GM12801 (cell line): ENCODE data around the gene PMCH.

ENCODE experiments used
- TF ChIP-seq, protein P1 (sequence below): IDR thresholded peaks from one replicate; pipeline ENCODE4 v1.5.1; 2011; ENCODE audit warnings: control low read depth; ENCODE audit not compliant: insufficient read length; ENCODE audit errors: extremely low read depth

PMCH gene

DNA sequence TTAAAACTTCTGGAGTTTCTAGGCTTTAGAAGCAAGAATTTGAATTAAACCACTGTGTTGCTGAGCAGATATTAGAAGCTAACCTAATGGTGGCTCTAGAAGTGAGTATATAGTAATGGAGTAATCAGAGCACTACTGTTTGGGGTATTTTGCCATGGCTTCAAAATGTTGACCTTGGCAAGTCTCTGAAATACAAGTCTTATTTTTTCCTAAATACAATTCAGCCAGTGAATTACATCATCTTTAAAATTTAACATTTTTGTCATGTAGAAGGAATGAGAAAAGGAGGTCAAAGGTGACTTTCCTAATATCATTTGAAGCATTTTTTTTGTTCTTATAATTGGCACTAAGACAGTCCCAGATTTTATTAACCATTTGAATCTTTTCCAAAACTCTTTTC lies 25.2 kb downstream of the PMCH start:
- TF ChIP-seq, protein P1, sequence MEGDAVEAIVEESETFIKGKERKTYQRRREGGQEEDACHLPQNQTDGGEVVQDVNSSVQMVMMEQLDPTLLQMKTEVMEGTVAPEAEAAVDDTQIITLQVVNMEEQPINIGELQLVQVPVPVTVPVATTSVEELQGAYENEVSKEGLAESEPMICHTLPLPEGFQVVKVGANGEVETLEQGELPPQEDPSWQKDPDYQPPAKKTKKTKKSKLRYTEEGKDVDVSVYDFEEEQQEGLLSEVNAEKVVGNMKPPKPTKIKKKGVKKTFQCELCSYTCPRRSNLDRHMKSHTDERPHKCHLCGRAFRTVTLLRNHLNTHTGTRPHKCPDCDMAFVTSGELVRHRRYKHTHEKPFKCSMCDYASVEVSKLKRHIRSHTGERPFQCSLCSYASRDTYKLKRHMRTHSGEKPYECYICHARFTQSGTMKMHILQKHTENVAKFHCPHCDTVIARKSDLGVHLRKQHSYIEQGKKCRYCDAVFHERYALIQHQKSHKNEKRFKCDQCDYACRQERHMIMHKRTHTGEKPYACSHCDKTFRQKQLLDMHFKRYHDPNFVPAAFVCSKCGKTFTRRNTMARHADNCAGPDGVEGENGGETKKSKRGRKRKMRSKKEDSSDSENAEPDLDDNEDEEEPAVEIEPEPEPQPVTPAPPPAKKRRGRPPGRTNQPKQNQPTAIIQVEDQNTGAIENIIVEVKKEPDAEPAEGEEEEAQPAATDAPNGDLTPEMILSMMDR: no peak

DNA sequence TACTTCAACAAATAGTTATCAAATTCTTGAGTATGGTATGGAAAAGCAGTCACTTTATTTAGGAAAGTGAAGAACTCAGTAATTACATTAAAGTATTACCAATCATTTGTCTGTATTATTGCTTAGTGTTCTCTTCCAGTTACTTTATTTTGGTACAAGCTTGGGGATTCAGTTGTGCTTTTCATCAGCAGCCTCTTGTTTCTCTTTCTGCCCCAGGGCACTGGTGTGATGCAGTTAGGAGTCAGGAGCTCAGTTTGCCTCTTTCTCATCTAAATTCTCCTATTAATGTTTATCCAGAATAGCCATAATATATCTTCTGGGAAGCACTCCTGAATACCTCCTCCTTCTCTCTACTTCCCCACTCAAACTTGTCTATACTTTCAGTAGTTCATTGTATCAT lies 25.7 kb downstream of the PMCH start:
- TF ChIP-seq, protein P1: no peak

GRCh38 chr12:102169922-102170621 lies 27.6 kb downstream of the PMCH start:
- TF ChIP-seq, protein P1: no peak

GRCh38 chr12:102167821-102168604 lies 29.6 kb downstream of the PMCH start:
- TF ChIP-seq, protein P1: no peak

DNA sequence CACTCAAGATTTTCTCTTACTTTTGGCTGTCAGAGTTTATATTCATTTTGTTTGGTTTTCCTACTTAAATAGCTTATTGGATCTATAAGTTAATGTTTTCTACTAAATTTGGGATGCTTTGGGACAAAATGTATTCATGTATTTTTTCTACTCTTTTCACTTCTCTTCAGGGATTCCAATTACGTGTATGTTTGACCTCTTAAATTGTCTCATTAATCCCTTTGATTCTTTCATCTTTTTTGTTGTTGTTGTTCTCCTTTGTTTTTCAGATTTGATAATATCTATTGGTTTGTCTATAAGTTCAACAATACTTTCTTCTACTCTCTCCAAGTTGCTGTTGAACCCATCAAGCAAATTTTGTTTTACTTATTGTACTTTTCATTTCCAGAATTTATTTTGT lies 34.2 kb downstream of the PMCH start:
- TF ChIP-seq, protein P1: no peak
